Measurements from ENCODE around the gene TRAF3IP1.

DNA sequence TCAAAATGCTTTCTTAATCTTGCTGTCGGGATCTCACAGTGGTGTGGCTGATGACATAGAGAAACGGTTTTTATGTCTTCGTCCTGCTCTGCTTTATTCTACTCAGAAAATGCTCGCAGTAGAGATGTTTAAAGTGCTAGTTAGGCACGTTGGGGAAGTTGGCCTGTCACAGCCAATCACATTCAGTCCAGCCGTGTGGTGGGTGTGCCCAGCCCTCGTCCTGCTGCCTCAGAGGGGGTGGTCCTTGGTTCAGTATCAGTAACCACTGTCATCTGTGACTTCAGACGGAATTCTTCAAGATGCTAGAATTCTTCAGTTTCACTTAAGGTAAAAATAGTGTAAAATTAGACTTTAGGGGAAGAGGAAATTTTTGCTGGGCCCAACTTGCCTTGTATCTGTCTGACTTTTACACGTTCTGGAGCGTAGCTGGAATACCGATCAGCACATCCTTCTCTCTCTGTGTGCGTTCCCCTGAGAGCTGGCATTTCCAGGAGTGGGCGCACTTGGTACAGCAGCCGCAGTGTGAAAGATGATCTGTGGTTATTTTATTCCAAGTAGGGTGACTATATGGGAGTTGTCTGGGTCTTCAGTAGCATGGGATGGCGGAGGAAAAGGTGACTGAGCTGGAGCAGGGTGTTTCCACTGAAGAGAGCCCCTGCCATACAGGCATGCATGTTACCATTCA lies 18.5 kb downstream of the TRAF3IP1 start:
- TF ChIP-seq EZH2phosphoT487 (IDR thresholded peaks at IDR 0.05; ENCODE audit: borderline replicate concordance, low read length): no peak
- TF ChIP-seq, protein P1, sequence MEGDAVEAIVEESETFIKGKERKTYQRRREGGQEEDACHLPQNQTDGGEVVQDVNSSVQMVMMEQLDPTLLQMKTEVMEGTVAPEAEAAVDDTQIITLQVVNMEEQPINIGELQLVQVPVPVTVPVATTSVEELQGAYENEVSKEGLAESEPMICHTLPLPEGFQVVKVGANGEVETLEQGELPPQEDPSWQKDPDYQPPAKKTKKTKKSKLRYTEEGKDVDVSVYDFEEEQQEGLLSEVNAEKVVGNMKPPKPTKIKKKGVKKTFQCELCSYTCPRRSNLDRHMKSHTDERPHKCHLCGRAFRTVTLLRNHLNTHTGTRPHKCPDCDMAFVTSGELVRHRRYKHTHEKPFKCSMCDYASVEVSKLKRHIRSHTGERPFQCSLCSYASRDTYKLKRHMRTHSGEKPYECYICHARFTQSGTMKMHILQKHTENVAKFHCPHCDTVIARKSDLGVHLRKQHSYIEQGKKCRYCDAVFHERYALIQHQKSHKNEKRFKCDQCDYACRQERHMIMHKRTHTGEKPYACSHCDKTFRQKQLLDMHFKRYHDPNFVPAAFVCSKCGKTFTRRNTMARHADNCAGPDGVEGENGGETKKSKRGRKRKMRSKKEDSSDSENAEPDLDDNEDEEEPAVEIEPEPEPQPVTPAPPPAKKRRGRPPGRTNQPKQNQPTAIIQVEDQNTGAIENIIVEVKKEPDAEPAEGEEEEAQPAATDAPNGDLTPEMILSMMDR (IDR thresholded peaks at IDR 0.05; ENCODE audit: low read depth, low read length, poor library complexity, severe bottlenecking): no peak
